ENCODE measurements around the gene CBFA2T3.

CBFA2T3 gene

GRCh38 chr16:88885693-88886280 is 91.2 kb downstream of the CBFA2T3 start:
- no peak for DNase-seq

GRCh38 chr16:88884569-88885271 is 92.3 kb downstream of the CBFA2T3 start:
- DNase-seq, result no peak

GRCh38 chr16:88883946-88884345 is 93.1 kb downstream of the CBFA2T3 start:
- DNase-seq, result no peak

GRCh38 chr16:88883117-88883895 is 93.7 kb downstream of the CBFA2T3 start:
- DNase-seq, result no peak

- no peak for DNase-seq
These were observed 94.5 kb downstream of the CBFA2T3 start for GRCh38 chr16:88882358-88883030.

- DNase-seq, result no peak
These were observed 95.2 kb downstream of the CBFA2T3 start for GRCh38 chr16:88881675-88882357.

GRCh38 chr16:88881007-88881615 is 95.9 kb downstream of the CBFA2T3 start:
- no peak for DNase-seq

- no peak for DNase-seq
These were observed 96.6 kb downstream of the CBFA2T3 start for GRCh38 chr16:88880226-88881006.

GRCh38 chr16:88879788-88880055 is 97.3 kb downstream of the CBFA2T3 start:
- no peak for DNase-seq

GRCh38 chr16:88878967-88879787 is 97.8 kb downstream of the CBFA2T3 start:
- DNase-seq, result no peak

- no peak for DNase-seq
These were observed 98.7 kb downstream of the CBFA2T3 start for GRCh38 chr16:88878356-88878755.

- no peak for DNase-seq
These were observed 99.3 kb downstream of the CBFA2T3 start for GRCh38 chr16:88877564-88878289.

- DNase-seq, result no peak
These were observed 100.0 kb downstream of the CBFA2T3 start for GRCh38 chr16:88876942-88877526.

- DNase-seq, result no peak
These were observed 101.2 kb downstream of the CBFA2T3 start for GRCh38 chr16:88875703-88876234.

- no peak for DNase-seq
These were observed 101.9 kb downstream of the CBFA2T3 start for GRCh38 chr16:88874938-88875599.

GRCh38 chr16:88872650-88873331 is 104.2 kb downstream of the CBFA2T3 start:
- DNase-seq, result no peak

- DNase-seq, result no peak
These were observed 105.1 kb downstream of the CBFA2T3 start for GRCh38 chr16:88871730-88872416.

GRCh38 chr16:88871349-88871702 is 105.7 kb downstream of the CBFA2T3 start:
- no peak for DNase-seq

All from SIG-M5 (cell line).